SK-N-MC (cell line): ENCODE results near the gene TXNDC16.

Experiments
- EZH2 ChIP-seq: fragments of 200-600 bp; sonication (generic); IDR thresholded peaks from one replicate; pipeline ENCODE4 v1.6.1; 2017; ENCODE audit warnings: antibody characterized with exemption
- FOXP2 ChIP-seq: optimal IDR thresholded peaks from 2 replicates; pipeline ENCODE3; 2011; ENCODE audit warnings: mild to moderate bottlenecking, moderate library complexity; ENCODE audit not compliant: insufficient read depth; ENCODE audit errors: extremely low read length, control extremely low read depth
- POLR2AphosphoS5 ChIP-seq: IDR thresholded peaks from 2 replicates; pipeline ENCODE4 v1.6.1; 2012; ENCODE audit warnings: mild to moderate bottlenecking, low read depth, low read length, borderline replicate concordance

- TF ChIP-seq POLR2AphosphoS5 (no peak), EZH2 (no peak), FOXP2 (no peak)
These were observed 147.0 kb downstream of the TXNDC16 start for GRCh38 chr14:52405314-52405713.
